GM21390 (cell line): ENCODE results near the gene MED13L.
"Not testable (repeated sequence)": the region's sequence is repeated elsewhere in the genome, so short reads cannot be mapped to it uniquely, and the experiment has no call there.

Experiments used
- ATAC-seq: cut with Tn5 transposase; IDR thresholded peaks from one replicate; pipeline ENCODE4 v1.9.1; 2021; ENCODE audit not compliant: unreplicated experiment

The MED13L gene

GRCh38 chr12:115988625-115989563, 288.6 kb downstream of the MED13L start:
- no peak for ATAC-seq

GRCh38 chr12:115988212-115988611, 289.3 kb downstream of the MED13L start:
- no peak for ATAC-seq

- ATAC-seq: no peak
These were observed 292.9 kb downstream of the MED13L start for GRCh38 chr12:115984616-115985015.

- ATAC-seq: no peak
These were observed 294.2 kb downstream of the MED13L start for GRCh38 chr12:115983226-115983798.

- ATAC-seq: no peak
These were observed 297.2 kb downstream of the MED13L start for GRCh38 chr12:115980339-115980738.

GRCh38 chr12:115979851-115980250, 297.6 kb downstream of the MED13L start:
- ATAC-seq: no peak

GRCh38 chr12:115979351-115979750, 298.1 kb downstream of the MED13L start:
- ATAC-seq: no peak

GRCh38 chr12:115976829-115977228, 300.7 kb downstream of the MED13L start:
- ATAC-seq: not testable (repeated sequence)

GRCh38 chr12:115975411-115975810, 302.1 kb downstream of the MED13L start:
- ATAC-seq: no peak

GRCh38 chr12:115973968-115974724, 303.3 kb downstream of the MED13L start:
- ATAC-seq: no peak

GRCh38 chr12:115973066-115973465, 304.4 kb downstream of the MED13L start:
- ATAC-seq: no peak

GRCh38 chr12:115972241-115972640, 305.3 kb downstream of the MED13L start:
- ATAC-seq: no peak

GRCh38 chr12:115968211-115968610, 309.3 kb downstream of the MED13L start:
- ATAC-seq: no peak

GRCh38 chr12:115966376-115966775, 311.1 kb downstream of the MED13L start:
- ATAC-seq: no peak

GRCh38 chr12:115964626-115965025, 312.9 kb downstream of the MED13L start:
- ATAC-seq: no peak

GRCh38 chr12:115964214-115964613, 313.3 kb downstream of the MED13L start:
- ATAC-seq: no peak

GRCh38 chr12:115962216-115962615, 315.3 kb downstream of the MED13L start:
- no peak for ATAC-seq

GRCh38 chr12:115960868-115961802, 316.4 kb downstream of the MED13L start:
- no peak for ATAC-seq

- no peak for ATAC-seq
These were observed 319.7 kb downstream of the MED13L start for GRCh38 chr12:115957686-115958290.

GRCh38 chr12:115956659-115957058, 320.8 kb downstream of the MED13L start:
- ATAC-seq: no peak
